Lower leg skin (tissue), 4 donors: ENCODE measurements around the gene ATF7IP. TPM values are rescaled to one million over a fixed set of nuclear protein-coding genes. Genes with fewer than 3 reads are reported as not detected.
A peak's percentile ranks its signal among the peaks of the same experiment; 100 is the strongest.

Experiments
- DNase-seq, 2 donors: peaks; one replicate each; pipeline ENCODE4 v3.0.0-alpha.2; 2019; ENCODE audit warnings: low spot score in 2 of 2
- H3K4me3 ChIP-seq: fragments of 200-600 bp; sonication (generic); 2 replicates; pipeline ENCODE4 v1.5.1; 2017; ENCODE audit warnings: mild to moderate bottlenecking, low read depth; ENCODE audit not compliant: poor library complexity, severe bottlenecking
- POLR2A ChIP-seq, 2 donors: fragments of 450-650 bp; IDR thresholded peaks; one replicate each; pipeline ENCODE4 v1.6.1; 2016 to 2017; ENCODE audit warnings: antibody characterized with exemption in 2 of 2, mild to moderate bottlenecking in 1 of 2, moderate library complexity in 1 of 2
- WGBS, 2 donors: methylation state at CpG; one replicate each; pipeline ENCODE4 v1.1.5; 2018; 5-methylcytosine and 5-hydroxymethylcytosine counted together
- intact Hi-C: fragments of 100-400 bp; cut with DNase I; formaldehyde crosslinking; loops from one replicate; pipeline ENCODE4 v1.15.0; 2023; ENCODE audit warnings: low total_unique reads
- total RNA-seq, 4 donors: library from RNA; depleted of rRNA; stranded (reverse); fragments of >200 nt; gene quantifications; one replicate each; pipeline ENCODE4 v1.1.0, GENCODE V29; 2016
- TF ChIP-seq, protein P1 (sequence below), 3 donors: fragments of 450-650 bp; IDR thresholded peaks; one replicate each; pipeline ENCODE4 v1.5.1; 2016; ENCODE audit warnings: antibody characterized with exemption in 3 of 3, mild to moderate bottlenecking in 3 of 3, moderate library complexity in 2 of 3

ATF7IP gene
- total RNA-seq, 4 donors from 2014 or later: 35.3 to 49.0 (median 42.4) TPM

DNA sequence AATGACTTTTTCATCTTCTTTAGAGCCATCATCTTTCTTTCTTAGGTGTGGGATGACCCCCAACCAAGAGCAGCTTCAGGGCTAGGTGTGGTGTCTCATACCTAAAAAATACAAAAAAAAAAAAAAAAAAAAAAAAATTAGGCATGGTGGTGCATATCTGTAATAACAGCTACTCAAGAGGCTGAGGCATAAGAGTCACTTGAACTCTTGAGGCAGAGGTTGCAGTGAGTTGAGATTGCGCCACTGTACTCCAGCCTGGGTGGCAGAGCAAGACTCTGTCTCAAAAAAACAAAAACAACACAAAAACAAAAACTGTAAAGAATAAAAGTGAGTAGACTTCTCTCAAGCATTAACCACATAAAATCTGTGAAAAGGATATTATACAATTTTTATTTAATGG lies 8.0 kb upstream of the ATF7IP start:
- no peak overlapping the region for H3K4me3 ChIP-seq
- 76 to 97% methylated on average over 1 of the region's 1 CpG for WGBS, 2 donors
- no peak for DNase-seq
- TF ChIP-seq POLR2A (IDR thresholded peaks at IDR 0.05): no peak
- TF ChIP-seq, protein P1, sequence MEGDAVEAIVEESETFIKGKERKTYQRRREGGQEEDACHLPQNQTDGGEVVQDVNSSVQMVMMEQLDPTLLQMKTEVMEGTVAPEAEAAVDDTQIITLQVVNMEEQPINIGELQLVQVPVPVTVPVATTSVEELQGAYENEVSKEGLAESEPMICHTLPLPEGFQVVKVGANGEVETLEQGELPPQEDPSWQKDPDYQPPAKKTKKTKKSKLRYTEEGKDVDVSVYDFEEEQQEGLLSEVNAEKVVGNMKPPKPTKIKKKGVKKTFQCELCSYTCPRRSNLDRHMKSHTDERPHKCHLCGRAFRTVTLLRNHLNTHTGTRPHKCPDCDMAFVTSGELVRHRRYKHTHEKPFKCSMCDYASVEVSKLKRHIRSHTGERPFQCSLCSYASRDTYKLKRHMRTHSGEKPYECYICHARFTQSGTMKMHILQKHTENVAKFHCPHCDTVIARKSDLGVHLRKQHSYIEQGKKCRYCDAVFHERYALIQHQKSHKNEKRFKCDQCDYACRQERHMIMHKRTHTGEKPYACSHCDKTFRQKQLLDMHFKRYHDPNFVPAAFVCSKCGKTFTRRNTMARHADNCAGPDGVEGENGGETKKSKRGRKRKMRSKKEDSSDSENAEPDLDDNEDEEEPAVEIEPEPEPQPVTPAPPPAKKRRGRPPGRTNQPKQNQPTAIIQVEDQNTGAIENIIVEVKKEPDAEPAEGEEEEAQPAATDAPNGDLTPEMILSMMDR (IDR thresholded peaks at IDR 0.05): no peak
- intact Hi-C loops: no loop called here

DNA sequence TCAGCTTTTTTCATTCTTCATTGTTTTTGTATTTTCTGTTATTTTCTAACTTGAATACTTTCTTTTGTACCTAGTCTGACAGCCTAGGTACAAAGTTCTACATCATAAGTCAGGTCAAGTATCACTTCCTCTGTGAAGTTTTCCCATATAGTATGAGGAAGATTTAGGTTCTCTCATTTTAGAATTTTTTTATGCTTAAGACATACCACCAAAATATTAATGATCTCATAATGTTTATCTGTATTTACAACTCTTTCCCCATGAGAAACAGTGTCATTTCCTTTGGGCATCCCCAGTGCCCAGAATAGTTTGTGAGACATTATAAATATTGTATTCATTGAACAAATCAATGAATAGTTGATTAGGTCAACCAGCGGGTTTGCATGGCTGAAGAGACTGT lies 3.1 kb upstream of the ATF7IP start:
- 83 to 92% methylated on average over 1 of the region's 1 CpG for WGBS, 2 donors
- H3K4me3 ChIP-seq: no peak overlapping the region
- no peak for TF ChIP-seq POLR2A (IDR thresholded peaks at IDR 0.05)
- TF ChIP-seq, protein P1 (IDR thresholded peaks at IDR 0.05): no peak
- no peak for DNase-seq
- intact Hi-C loops: no loop called here

- 92% methylated on average over 8 of the region's 8 CpGs for WGBS, 2 donors
- no peak for DNase-seq
- intact Hi-C loops: no loop called here
- TF ChIP-seq, protein P1 (IDR thresholded peaks at IDR 0.05): no peak
- no peak for TF ChIP-seq POLR2A (IDR thresholded peaks at IDR 0.05)
- H3K4me3 ChIP-seq: no peak overlapping the region
Measured at GRCh38 chr12:14364583-14365271, 755 bp upstream of the ATF7IP start.

DNA sequence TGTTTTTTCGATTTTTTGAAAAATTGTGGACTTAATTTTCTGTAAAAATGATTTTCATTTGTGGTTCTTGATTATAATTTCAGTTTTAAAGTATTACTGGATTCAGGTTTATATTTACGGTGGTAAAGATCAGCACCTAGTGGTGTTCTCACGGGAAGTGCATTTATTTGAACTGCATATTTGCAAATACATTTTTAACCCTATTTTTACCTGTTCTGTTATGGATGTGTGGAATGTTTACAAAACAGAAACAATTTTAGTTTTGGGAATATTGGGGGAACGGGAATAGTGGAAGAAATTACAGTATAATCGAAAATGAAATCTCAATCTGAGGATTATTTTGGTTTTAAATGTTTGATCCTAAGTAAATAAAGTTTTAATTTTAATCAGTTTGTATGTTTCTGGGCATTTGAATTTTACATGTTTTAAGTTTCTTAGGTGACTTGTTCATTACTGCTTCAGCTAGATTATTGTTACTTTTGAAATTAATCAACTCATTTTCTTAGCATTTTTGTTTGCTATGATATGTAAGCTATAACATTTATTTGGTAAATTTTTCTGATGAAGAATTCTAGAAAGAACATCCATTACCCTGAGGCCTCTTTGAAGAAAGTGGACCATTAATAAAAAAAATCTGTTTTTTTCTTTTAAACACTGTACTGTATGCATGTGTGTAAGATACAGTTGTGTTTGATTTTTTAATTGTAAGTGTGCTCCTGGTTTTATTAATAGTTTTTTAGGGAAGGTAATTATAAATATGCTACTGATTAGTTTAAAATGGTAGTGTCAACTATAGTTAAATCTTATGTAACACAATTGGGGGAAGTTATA lies 942 bp downstream of the ATF7IP start:
- WGBS, 2 donors: 4 to 5% methylated on average over 5 of the region's 5 CpGs
- TF ChIP-seq POLR2A (IDR thresholded peaks at IDR 0.05): no peak
- TF ChIP-seq, protein P1 (IDR thresholded peaks at IDR 0.05): no peak
- intact Hi-C loops: no loop called here
- DNase-seq: no peak
- H3K4me3 ChIP-seq: peak overlapping the region; percentile 60

DNA sequence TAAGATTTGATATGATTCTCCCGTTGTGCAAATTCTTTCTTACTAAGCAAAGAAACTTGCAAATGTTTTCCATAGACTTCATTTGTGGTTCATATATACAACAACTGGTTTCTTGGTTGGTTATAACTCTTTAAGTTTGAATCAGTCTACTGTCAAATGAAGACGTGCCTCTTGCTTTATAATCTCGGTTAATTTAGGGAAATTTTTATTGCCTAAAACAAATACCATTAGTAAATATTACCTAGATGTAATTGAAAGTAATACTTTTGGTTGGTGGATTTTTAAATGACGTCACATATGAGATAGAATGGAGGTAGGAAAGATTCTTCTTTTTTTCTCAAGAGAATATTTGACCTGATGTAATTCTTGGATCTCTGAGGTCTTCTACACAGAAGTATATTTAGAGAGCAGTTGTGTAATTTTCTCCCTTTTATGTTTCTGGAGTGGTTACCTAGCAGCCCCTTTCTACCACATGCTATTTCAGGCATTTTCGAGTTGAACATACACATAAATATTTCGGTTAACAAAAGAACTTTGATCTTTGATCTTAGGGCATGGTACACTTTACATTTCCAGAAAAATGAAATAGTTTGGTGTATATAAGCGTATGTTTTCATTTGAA lies 1.7 kb downstream of the ATF7IP start:
- TF ChIP-seq, protein P1 (IDR thresholded peaks at IDR 0.05): no peak
- no peak for TF ChIP-seq POLR2A (IDR thresholded peaks at IDR 0.05)
- no peak for DNase-seq
- intact Hi-C loops: no loop called here
- H3K4me3 ChIP-seq: no peak overlapping the region
- 15% methylated on average over 7 of the region's 7 CpGs for WGBS, 2 donors
